SK-N-MC (cell line): ENCODE results near the gene IQGAP3.
"Not testable (repeated sequence)": the region's sequence is repeated elsewhere in the genome, so short reads cannot be mapped to it uniquely, and the experiment has no call there.

Experiments used
- DNase-seq: peaks from one replicate; pipeline ENCODE4 v3.0.0-alpha.2; 2011; ENCODE audit warnings: low read depth, low spot score
- H3K27ac ChIP-seq: fragments of 200-600 bp; sonication (generic); 2 replicates; pipeline ENCODE4 v1.5.1; 2016; ENCODE audit warnings: mixed run types
- H3K36me3 ChIP-seq: fragments of 200-600 bp; sonication (generic); 2 replicates; pipeline ENCODE4 v1.6.1; 2017; ENCODE audit warnings: antibody characterized with exemption, low read length, mixed read lengths; ENCODE audit not compliant: insufficient read depth
- H3K4me3 ChIP-seq: fragments of 200-600 bp; sonication (generic); 2 replicates; pipeline ENCODE4 v1.5.1; 2016
- H3K9ac ChIP-seq: fragments of 200-600 bp; sonication (generic); 2 replicates; pipeline ENCODE4 v1.8.0; 2017; ENCODE audit warnings: mixed run types, mixed read lengths; ENCODE audit not compliant: insufficient read length
- H3K9me3 ChIP-seq: fragments of 200-600 bp; sonication (generic); 2 replicates; pipeline ENCODE4 v1.6.1; 2017; ENCODE audit warnings: low read depth, mild to moderate bottlenecking, antibody characterized with exemption, low read length, moderate library complexity, mixed read lengths
- EZH2 ChIP-seq: fragments of 200-600 bp; sonication (generic); IDR thresholded peaks from one replicate; pipeline ENCODE4 v1.6.1; 2017; ENCODE audit warnings: antibody characterized with exemption
- FOXP2 ChIP-seq: optimal IDR thresholded peaks from 2 replicates; pipeline ENCODE3; 2011; ENCODE audit warnings: mild to moderate bottlenecking, moderate library complexity; ENCODE audit not compliant: insufficient read depth; ENCODE audit errors: extremely low read length, control extremely low read depth
- POLR2AphosphoS5 ChIP-seq: IDR thresholded peaks from 2 replicates; pipeline ENCODE4 v1.6.1; 2012; ENCODE audit warnings: mild to moderate bottlenecking, low read depth, low read length, borderline replicate concordance

The IQGAP3 gene

DNA sequence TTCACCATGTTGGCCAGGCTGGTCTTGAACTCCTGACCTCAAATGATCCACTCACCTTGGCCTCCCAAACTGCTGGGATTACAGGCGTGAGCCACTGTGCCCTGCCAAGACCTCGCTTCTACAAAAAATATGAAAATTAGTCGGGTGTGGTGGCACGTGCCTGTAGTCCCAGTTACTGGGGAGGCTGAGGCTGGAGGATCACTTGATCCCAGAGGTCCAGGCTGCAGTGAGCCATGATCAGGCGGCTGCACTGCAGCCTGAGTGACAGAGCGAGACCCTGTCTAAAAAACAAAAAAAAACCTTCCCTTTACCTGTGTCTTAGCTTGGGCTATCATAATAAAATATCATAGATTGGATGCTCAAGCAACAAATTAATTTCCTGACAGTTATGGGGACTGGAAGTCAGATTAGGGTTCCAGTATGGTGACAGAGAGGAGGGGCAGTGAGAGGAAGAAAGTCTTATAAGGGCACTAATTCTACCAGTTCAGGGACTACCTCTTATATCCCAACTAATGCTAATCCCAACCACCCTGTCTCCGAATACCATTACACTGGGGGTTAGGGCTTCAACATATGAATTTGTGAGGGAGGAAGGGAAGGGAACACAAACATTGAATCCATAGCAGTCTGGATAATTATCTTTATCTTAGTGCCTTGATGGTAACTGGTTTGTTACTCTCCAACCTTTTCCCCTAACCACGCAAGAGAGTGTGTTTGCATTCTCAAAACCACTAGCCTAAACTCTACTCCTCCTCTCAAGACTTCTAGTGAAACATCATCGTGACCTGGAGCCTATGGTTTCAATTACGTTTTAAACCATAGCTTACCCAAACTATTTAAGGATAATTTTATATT lies 18.2 kb upstream of the IQGAP3 start:
- peak overlapping the region; percentile 95 for H3K4me3 ChIP-seq
- TF ChIP-seq FOXP2 (no peak), POLR2AphosphoS5 (no peak), EZH2 (no peak)
- H3K36me3 ChIP-seq, result peaks cover 27% of the 10 kb centered on the region
- DNase-seq, result no peak
- no peaks in the 10 kb centered on the region for H3K9me3 ChIP-seq
- peak overlapping the region; percentile 65 for H3K27ac ChIP-seq
- H3K9ac ChIP-seq, result peak overlapping the region; percentile 93

DNA sequence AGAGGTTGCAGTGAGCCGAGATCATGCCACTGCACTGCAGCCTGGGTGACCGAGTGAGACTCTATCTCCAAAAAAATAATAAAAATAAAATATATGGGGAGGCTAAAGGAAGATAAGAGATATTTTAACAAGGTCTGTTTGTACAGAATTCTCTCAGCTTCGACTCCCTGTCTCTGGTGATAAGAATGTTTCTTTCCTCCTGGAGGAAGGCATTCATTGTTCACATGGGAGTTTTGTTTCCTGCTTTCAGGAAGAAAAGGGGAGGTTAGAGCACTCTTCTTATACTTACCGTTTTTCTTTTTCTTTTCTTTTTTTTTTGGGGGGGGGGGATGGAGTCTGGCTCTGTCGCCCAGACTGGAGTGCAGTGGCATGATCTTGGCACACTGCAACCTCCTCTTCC lies 17.2 kb upstream of the IQGAP3 start:
- Histone ChIP-seq H3K27ac (no peak overlapping the region), H3K36me3 (peaks cover 17% of the 10 kb centered on the region), H3K4me3 (no peak overlapping the region), H3K9ac (no peak overlapping the region), H3K9me3 (no peaks in the 10 kb centered on the region)
- TF ChIP-seq FOXP2, result no peak
- TF ChIP-seq EZH2, result no peak
- no peak for TF ChIP-seq POLR2AphosphoS5
- no peak for DNase-seq

DNA sequence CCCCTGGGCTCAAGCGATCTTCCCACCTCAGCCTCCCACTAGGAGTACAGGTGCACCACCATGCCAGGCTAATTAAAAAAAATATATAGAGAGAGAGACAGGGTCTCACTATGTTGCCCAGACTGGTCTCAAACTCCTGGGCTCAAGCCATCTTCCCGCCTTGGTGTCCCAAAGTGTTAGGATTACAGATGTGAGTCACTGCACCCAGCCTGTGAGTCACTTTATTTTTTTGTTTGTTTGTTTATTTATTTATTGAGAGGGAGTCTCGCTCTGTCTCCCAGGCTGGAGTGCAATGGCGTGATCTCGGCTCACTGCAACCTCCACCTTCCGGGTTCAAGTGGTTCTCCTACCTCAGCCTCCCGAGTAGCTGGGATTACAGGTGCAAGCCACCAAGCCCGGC lies 15.6 kb upstream of the IQGAP3 start:
- H3K36me3 ChIP-seq, DNase-seq, H3K27ac ChIP-seq, H3K9me3 ChIP-seq, H3K4me3 ChIP-seq, H3K9ac ChIP-seq: not testable (repeated sequence)

DNA sequence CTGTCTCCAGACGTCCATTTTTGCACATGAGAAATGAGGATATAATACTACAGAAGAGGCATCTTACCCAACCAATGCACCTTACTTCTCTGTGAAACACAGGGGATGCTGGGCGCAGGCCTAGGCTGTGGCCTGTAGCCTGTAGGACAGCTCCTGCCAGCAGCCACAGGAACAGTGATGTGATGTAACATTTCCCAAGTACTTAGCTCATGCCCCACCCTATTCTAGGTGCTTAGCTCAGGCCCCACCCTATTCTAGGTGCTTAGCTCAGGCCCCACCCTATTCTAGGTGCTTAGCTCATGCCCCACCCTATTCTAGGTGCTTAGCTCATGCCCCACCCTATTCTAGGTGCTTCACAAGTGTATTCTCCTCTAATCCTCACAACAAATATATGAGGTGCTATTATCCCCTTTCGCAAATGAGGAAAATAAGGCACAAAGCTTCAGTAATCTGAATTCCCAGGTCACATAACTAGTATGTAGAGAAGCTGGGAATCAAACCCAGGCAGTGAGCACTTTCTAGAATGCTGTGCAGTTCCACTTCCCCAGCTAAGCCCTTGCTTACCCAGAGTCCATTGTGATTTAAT lies 14.6 kb upstream of the IQGAP3 start:
- Histone ChIP-seq H3K9me3 (no peaks in the 10 kb centered on the region), H3K36me3 (no peaks in the 10 kb centered on the region), H3K4me3 (no peak overlapping the region), H3K9ac (no peak overlapping the region), H3K27ac (no peak overlapping the region)
- TF ChIP-seq POLR2AphosphoS5, result no peak
- TF ChIP-seq EZH2, result no peak
- TF ChIP-seq FOXP2, result no peak
- no peak for DNase-seq

DNA sequence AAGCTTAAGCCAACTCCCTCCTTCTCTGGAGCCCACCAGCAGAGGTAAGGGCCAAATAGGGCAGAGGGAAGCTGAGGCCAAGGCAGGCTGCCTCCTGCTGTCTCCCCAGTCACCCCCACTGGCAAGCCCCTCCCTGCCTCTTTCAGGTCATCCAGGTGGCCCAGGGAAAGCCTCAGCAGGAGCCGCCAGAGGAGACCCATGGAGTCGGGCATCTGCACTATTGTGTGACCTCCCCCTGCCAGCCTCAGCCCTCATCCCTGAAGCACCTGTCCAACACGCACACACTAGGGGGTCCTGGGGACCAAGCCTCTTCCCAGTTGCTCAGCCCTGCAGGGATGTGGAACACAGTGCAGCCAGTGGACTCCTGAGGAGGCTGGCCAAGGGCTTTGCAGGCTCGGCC lies 14.0 kb upstream of the IQGAP3 start:
- TF ChIP-seq POLR2AphosphoS5 (no peak), EZH2 (no peak), FOXP2 (no peak)
- no peaks in the 10 kb centered on the region for H3K36me3 ChIP-seq
- H3K27ac ChIP-seq, result no peak overlapping the region
- no peak overlapping the region for H3K4me3 ChIP-seq
- no peak overlapping the region for H3K9ac ChIP-seq
- no peak for DNase-seq
- no peaks in the 10 kb centered on the region for H3K9me3 ChIP-seq

DNA sequence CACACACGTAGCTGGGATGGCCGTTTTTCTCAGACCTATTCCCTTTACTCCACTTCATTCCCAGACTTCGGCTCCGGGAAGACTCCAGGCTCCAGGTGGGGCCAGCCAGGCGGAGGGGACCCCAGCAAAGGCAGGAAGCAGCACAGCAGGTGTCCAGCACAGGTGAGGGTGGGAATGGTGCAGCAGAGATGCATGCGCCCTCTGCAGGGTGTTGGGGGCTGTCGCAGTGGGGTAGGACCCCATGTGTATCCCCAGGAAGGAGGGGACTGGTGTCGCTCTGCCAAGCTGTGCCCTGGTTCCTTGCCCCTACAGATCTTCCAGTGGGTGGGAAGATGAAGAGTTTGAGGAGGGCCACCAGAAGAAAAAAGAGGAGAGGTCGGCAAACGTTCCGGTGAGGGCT lies 12.4 kb upstream of the IQGAP3 start:
- H3K9me3 ChIP-seq, result no peaks in the 10 kb centered on the region
- no peak for DNase-seq

DNA sequence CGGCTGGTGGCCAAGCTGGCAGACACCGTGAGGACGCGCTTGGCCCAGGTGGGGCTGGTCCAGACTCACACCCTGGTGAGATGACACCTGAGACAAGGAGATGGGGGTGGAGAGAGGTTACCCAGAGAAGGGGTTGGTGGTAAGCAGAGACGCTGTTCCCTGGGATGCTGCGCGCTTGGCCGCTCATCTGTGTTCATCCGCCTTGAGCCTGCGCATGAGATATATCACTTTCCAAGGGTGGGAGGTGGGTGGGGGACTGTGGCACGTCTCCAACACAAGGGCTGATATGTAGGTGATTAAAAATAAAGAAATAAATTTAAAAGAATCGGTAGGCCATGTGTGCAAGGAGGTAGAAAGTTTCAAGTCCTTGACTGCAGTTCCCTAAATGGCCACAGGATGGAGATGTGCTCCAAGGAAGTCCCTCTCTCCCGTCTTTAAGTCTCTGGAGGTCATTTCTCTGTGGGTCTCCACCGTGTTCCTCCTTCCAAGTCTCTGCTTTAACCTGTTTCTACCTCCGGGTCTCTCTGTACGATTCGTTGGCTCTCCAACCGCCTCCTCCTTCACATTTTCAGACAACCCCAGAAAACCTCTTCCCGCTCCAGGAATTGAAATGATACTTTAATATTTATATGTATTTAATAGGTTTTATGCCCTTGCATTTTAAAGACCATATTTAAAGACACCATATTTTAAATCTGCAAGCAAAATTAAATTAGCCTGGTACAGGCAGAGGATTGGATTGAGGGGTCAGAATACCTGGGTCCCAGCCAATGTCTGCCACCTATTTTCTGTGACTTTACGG lies 11.7 kb upstream of the IQGAP3 start:
- Histone ChIP-seq H3K9me3 (no peaks in the 10 kb centered on the region), H3K36me3 (no peaks in the 10 kb centered on the region), H3K9ac (no peak overlapping the region), H3K27ac (no peak overlapping the region), H3K4me3 (no peak overlapping the region)
- no peak for TF ChIP-seq EZH2
- no peak for TF ChIP-seq FOXP2
- TF ChIP-seq POLR2AphosphoS5, result no peak
- DNase-seq, result peak; percentile 70

More for the DNA sequence above, 12.4 kb upstream of the IQGAP3 start:
- TF ChIP-seq FOXP2 (no peak), POLR2AphosphoS5 (no peak), EZH2 (no peak)
- no peak overlapping the region for H3K27ac ChIP-seq
- H3K9ac ChIP-seq, result no peak overlapping the region
- H3K4me3 ChIP-seq, result no peak overlapping the region
- H3K36me3 ChIP-seq, result no peaks in the 10 kb centered on the region

DNA sequence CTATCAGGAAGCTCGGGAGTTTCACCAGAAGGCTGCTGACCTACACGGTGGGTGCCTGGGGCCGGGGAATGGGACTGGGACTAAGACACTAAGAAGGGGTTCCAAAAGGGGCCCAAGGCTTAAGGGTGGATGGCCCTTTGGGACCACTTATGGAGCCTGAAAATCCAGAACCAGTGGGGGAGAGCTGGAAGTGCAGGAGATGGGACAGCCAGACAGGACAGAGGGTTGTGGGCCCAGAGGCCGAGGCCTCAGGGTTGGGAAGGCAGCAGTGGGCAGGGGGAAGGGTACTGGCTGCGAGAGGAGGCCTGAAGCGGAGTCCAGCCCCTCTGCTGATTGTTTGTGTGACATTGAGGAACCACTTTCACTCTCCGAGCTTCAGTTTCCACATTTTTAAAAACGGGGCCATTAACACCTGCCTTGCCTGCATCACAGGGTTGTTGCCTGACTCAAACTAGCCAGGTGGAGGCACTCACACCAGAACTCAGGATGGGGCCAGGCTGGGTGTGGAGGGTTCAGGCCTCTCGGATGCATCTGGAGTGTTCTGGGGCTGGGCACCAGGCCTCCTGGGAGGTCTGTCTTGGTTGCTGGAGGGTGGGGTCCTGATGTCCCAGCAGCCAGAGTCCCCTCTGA lies 10.1 kb upstream of the IQGAP3 start:
- Histone ChIP-seq H3K36me3 (no peaks in the 10 kb centered on the region), H3K9me3 (no peaks in the 10 kb centered on the region), H3K4me3 (no peak overlapping the region), H3K9ac (no peak overlapping the region), H3K27ac (no peak overlapping the region)
- no peak for DNase-seq
- TF ChIP-seq FOXP2 (no peak), POLR2AphosphoS5 (no peak), EZH2 (no peak)
